Dedifferentiated amniotic fluid mesenchymal stem cell (primary cell): ENCODE results near the gene REN.

ENCODE experiments used
- DNase-seq: peaks from one replicate; pipeline ENCODE4 v3.0.0-alpha.2; 2016; ENCODE audit errors: extremely low spot score

REN gene

DNA sequence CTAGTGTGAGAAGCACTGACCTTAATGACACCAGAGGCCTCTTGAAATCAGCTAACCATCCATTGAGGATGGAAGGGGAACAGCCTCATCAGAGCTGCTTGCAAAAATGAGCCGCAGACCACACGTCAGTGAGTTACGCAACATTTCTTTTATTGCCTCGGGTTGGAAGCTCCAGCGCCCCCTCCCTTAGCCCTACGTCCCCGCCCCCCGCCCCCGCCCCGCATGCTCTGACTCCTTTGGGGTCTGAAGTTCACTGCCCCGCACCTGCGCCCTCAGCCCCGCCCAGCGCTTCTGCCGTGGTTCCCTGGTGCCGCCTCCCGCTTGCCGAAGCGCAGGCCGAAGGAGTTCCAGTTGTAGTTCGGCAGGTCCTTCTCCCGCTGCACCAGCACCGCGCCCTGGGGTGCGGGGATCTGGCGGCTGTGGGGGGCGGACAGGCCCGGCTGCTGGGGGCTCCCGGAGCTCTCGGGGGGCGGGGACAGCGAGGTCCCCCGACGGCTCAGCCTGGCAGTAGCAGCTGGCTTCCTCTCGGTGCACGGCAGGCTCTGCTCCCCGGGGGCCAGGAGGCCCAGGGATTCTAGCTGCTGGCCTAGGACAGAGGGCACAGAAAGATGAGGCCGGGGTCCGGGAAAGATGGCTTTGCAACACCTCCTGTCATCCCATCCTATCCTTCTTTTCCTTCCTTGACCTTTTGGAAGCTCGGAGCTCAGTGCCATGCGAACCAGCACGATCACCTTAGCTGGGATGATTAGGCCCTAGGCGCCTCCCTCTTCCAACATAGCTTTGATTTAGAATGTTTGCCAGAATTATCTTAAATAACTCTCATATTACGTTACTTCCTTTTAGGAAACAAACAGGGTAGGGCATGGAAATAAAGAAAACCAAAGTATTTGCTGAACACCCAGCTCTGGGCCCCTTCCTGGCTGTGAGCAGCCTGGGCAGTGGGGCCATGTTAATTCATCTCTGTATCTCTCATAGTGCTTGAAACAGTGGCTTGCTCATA is 24.4 kb upstream of the REN start:
- DNase-seq, result no peak

DNA sequence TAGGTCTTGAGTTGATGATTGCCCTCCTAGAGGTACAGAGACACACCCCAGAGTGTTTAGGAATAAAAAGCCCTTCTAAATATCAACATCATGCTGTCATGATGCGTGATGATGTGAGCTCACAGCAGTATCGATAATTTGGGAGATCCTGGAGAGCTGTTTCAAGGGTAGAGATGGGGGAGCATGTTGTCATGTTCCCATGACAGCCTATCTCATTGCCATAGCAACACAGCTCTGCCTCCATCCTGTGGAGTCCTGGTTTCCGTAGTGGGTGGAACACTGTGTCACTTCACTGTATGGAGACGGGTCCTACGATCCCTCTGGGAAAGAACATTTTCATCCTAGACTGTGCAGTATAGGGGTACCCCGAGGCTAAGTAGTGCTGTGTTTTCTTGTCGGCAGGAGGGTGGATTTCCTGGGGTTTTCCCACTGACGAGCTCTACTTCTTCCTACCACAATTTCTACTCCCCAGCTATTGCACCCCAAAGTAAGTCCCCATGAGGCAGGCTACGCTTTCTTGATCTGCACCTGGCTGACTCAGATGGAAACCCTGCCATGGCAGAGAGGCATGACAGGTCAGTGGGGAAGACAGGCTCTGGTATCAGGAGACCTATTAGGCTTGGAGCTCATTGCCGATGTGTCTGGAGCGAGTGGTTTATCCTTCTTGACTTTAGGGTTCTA is 23.0 kb upstream of the REN start:
- no peak for DNase-seq

DNA sequence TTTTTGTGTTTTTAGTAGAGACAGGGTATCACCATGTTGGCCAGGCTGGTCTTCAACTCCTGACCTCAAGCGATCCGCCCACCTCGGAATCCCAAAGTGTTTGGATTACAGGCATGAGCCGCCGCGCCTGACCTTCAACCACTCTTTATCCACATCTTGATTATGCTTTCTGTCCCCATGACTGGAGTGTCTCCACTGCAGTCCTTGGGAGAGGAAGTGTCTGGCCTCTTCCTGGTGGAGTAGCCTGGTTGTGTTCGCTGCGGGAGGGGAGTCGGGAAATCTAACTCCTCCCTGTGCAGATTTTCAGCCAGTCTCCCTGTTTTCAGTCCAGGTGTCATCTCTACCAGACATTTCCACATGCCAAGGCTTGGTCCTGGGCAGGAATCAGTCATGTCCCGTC is 20.5 kb upstream of the REN start:
- DNase-seq, result no peak

DNA sequence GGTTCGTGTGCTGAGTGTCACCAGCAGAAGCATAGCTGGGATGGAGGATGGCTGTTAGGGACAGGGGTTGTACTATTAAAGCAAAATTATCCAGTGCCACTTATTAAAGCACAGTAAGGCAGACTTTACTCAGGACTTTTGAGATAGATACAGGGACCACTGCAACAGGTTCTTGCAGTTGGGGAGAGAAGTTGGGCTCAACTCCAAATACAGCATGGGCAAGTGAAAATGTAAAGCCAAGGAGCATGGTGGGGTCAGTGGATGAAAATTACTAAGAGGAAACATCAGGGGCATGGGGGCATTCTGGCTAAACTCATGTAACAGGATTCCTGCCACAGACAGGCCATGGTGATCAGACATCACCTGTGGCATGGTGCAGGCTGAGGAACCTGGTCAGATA is 15.0 kb upstream of the REN start:
- no peak for DNase-seq

DNA sequence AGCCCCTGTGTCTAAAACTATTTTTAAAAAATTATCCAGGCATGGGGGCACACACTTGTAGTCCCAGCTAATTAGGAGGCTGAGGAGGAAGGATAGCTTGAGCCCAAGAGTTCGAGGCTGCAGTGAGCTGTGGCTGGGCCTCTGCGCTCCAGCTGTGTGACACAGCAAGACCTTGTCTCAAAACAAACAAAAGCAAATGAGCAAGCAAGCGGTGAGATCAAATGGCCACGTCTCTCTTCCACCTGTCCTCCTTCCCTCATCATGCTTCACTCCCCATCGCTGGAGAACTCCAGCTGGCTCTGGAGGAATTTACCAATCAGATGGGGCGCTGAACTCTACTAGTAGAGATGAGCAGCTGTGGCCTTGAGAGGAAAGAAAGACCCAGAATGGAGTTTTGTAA is 14.0 kb upstream of the REN start:
- DNase-seq, result no peak

DNA sequence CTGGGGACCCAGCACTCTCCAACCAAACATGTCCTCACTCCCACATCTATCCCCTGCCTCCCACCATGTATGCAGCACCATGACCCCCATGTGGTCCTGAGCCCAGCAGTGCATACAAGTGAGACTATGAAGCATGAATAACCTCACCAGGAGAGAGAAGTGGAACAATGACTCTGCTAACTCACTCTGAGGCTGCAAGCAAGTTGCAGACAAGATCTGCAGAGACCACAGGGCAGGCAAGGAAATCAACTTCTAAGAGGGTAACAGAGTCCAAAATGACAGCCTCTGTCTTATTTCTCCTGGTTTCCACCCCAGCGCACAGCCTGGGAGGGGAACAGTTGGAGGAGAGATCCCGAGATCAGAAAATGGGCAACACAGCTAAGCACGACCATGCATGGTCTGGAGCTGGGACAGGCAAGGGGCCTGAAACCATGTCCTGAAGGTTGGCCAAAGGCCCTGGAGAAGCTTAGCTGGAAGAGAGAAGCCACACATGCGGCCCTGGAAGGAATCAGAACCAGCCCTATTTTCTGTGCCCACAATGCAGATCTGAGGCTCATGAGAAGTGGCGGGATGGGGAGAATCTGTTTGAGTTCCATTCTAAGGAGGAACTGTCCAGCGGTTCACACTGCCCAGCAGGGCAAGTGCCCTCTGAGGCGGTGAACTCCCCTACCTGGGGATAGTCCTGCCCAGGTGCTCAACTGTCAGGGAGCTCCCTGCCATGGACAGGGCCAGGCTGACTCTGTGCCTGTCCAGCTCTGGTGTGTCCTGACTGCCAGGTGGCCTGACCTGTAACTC is 12.5 kb upstream of the REN start:
- no peak for DNase-seq

GRCh38 chr1:204177133-204177532 is 11.0 kb upstream of the REN start:
- no peak for DNase-seq

DNA sequence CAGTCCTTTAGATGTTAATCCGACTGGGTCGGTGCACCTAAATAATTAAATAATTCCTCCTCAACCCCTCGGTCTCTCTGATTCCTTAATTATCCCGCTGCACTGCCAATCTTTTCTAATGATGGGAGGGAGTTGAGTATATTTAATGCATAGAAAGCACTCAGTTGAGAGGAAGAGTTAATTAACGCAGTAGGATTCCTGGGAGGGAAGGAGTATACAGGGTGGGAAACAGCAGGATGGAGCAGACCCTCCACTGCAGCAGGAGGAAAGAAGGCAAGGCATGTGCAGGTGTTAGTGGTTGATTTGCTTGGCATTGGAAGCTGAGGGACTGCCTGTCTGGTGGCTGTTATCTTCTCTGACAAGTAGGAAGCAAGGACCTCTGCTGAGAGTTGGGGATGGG is 9.9 kb upstream of the REN start:
- no peak for DNase-seq

DNA sequence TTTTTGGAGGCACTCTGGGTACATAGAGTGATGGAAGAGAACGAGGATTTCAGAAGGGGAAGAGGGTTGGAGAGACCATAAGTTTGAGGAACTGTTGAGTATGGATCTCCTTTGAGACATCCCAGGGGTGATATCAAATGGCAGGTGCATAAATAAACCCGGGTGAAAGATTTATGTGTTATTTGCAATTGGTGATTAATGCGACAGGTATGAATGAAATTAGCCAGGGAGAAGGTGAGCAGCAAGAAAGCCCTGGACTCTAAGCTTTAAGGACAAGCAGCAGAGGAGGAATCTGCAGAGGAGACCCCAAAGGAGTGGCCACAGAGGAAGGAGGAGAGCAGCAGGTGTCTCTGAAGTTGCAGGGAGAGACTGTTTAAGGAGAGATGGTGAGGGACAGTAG is 8.8 kb upstream of the REN start:
- no peak for DNase-seq

DNA sequence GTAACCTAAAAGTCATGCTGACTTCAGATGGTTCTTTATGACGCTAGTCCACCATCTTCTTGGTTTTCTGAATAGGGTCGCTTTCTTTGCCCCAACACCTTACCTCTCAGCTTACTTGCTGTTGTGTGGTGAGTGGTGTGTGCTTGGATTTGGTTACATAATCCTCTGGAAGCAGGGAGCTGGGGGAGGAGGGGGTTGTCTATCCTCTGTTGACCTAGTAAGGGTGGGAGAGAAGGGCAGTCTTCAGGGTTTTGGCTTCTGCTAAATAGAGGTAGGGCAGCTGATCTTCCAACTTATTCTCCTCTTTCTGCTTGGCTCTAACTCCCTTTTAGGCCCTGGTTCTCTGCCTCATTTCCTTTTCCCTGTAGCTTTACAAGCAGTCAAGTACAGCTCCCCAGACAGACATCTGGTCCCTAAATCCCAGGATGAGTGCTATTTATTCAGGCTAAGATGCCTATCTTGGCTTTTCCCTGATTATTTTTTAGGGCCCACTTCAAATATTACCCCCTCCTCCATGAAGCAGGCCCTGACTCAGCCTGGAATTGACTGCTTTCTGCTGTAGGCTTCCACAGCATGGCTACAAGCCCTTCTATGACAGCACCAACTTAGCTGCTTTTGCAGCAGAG is 6.4 kb upstream of the REN start:
- no peak for DNase-seq

- no peak for DNase-seq
Measured at GRCh38 chr1:204171751-204172178, 5.6 kb upstream of the REN start.

- no peak for DNase-seq
Measured at GRCh38 chr1:204170494-204171155, 4.5 kb upstream of the REN start.

DNA sequence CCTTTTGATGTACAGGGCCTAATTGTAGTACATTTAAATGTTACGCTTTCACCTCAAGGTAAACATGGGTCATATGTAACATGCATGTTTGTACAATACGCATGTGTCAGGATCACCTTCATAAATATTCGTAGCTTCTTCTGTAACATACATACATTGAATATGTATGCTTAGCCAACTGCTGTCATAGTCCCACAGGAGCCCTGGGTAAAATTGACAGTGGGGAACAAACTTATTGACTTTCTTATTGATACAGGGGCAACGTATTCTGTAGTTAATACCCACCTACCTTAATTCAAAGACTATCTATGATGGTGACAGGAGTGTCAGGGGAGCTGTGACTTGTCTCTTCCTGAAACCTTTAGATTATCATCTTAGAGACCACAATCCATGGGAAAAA is 3.7 kb upstream of the REN start:
- DNase-seq, result no peak

GRCh38 chr1:204167730-204168129 is 1.6 kb upstream of the REN start:
- DNase-seq, result no peak

- peak; percentile 50 for DNase-seq
Measured at GRCh38 chr1:204162494-204163074, 3.6 kb downstream of the REN start.

GRCh38 chr1:204161609-204162493 is 4.3 kb downstream of the REN start:
- DNase-seq, result no peak

GRCh38 chr1:204157962-204158361 is 8.2 kb downstream of the REN start:
- no peak for DNase-seq

GRCh38 chr1:204155881-204156280 is 10.3 kb downstream of the REN start:
- no peak for DNase-seq

DNA sequence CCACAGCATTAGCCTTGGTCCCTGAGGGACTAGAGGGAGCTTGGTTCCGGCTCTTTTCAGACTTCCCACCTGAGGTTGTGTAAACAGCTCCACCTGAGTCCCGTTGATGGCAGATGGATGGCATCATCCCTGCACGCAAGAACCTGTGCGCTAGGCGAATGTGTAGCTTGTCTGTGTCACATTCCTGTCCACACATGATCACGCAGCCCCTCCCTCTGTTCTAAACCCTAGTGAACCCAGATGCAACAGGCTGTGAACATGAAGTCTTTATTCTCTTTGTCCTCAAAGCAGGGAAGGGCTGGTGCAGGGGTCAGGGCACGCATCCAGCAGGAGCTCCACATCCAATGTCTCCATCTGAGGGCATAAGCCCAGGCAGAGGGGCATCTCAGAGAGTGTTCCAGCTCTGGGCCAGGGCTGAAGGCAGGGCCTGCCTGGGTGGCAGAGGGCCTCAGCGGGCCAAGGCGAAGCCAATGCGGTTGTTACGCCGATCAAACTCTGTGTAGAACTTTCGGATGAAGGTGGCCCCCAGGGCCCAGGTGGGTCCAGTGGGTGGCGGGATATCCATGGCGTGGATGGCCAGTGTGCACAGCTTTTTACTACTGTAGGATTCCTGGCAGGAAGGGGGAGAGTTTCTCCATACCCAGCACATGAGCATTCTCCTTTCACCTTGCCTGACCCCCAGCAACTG is 11.4 kb downstream of the REN start:
- no peak for DNase-seq
